ENCODE measurements around the gene TM4SF4.

DNA sequence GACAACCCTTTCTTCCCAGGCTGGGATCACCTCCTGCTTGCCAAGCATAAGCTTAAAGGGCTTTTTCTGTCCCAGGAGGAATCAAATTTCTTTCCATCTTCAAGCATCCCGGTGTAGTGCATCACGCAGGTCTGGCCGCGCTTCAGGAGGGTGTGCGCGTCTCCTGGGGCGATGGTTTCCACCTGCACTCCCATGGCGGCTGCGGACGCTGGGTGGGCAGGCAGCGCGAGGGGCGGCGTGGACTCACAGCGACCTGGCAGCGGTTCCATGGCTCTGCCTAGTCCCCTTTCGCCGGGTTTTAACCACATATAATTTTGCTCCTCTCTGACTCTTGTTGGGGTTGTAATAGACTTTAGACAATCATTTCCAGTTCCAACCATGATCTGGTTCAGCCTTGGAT, 10.6 kb upstream of the TM4SF4 start:
- no peak for TF ChIP-seq OSR1 (CRISPR knock-in tag; IDR thresholded peaks at IDR 0.05)
- TF ChIP-seq, protein P1, sequence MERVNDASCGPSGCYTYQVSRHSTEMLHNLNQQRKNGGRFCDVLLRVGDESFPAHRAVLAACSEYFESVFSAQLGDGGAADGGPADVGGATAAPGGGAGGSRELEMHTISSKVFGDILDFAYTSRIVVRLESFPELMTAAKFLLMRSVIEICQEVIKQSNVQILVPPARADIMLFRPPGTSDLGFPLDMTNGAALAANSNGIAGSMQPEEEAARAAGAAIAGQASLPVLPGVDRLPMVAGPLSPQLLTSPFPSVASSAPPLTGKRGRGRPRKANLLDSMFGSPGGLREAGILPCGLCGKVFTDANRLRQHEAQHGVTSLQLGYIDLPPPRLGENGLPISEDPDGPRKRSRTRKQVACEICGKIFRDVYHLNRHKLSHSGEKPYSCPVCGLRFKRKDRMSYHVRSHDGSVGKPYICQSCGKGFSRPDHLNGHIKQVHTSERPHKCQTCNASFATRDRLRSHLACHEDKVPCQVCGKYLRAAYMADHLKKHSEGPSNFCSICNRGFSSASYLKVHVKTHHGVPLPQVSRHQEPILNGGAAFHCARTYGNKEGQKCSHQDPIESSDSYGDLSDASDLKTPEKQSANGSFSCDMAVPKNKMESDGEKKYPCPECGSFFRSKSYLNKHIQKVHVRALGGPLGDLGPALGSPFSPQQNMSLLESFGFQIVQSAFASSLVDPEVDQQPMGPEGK (CRISPR knock-in tag; IDR thresholded peaks at IDR 0.05; ENCODE audit: borderline replicate concordance), result no peak
- no peak for TF ChIP-seq ZNF565 (CRISPR knock-in tag; conservative IDR thresholded peaks at IDR 0.05; ENCODE audit: low read depth)
- no peak for TF ChIP-seq ZC3H10 (CRISPR knock-in tag; IDR thresholded peaks at IDR 0.05)
- TF ChIP-seq BACH2 (CRISPR knock-in tag; IDR thresholded peaks at IDR 0.05; ENCODE audit: borderline replicate concordance), result no peak
- TF ChIP-seq, protein P2, sequence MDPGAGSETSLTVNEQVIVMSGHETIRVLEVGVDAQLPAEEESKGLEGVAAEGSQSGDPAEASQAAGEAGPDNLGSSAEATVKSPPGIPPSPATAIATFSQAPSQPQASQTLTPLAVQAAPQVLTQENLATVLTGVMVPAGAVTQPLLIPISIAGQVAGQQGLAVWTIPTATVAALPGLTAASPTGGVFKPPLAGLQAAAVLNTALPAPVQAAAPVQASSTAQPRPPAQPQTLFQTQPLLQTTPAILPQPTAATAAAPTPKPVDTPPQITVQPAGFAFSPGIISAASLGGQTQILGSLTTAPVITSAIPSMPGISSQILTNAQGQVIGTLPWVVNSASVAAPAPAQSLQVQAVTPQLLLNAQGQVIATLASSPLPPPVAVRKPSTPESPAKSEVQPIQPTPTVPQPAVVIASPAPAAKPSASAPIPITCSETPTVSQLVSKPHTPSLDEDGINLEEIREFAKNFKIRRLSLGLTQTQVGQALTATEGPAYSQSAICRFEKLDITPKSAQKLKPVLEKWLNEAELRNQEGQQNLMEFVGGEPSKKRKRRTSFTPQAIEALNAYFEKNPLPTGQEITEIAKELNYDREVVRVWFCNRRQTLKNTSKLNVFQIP (CRISPR knock-in tag; IDR thresholded peaks at IDR 0.05; ENCODE audit: borderline replicate concordance, low read depth), result no peak
- TF ChIP-seq, protein P3, sequence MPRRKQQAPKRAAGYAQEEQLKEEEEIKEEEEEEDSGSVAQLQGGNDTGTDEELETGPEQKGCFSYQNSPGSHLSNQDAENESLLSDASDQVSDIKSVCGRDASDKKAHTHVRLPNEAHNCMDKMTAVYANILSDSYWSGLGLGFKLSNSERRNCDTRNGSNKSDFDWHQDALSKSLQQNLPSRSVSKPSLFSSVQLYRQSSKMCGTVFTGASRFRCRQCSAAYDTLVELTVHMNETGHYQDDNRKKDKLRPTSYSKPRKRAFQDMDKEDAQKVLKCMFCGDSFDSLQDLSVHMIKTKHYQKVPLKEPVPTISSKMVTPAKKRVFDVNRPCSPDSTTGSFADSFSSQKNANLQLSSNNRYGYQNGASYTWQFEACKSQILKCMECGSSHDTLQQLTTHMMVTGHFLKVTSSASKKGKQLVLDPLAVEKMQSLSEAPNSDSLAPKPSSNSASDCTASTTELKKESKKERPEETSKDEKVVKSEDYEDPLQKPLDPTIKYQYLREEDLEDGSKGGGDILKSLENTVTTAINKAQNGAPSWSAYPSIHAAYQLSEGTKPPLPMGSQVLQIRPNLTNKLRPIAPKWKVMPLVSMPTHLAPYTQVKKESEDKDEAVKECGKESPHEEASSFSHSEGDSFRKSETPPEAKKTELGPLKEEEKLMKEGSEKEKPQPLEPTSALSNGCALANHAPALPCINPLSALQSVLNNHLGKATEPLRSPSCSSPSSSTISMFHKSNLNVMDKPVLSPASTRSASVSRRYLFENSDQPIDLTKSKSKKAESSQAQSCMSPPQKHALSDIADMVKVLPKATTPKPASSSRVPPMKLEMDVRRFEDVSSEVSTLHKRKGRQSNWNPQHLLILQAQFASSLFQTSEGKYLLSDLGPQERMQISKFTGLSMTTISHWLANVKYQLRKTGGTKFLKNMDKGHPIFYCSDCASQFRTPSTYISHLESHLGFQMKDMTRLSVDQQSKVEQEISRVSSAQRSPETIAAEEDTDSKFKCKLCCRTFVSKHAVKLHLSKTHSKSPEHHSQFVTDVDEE (CRISPR knock-in tag; IDR thresholded peaks at IDR 0.05), result no peak
